Measurements from ENCODE around the gene FAM25C. TPM values are rescaled to one million over a fixed set of nuclear protein-coding genes. Genes with fewer than 3 reads are reported as not detected.
"Not testable (repeated sequence)": the region's sequence is repeated elsewhere in the genome, so short reads cannot be mapped to it uniquely, and the experiment has no call there.

The FAM25C gene
- total RNA-seq, 3 donors from 2014 or later: not detected

GRCh38 chr10:47972077-47972476, 27.5 kb downstream of the FAM25C start:
- H3K4me1 ChIP-seq (ENCODE audit: low read depth); H3K9me3 ChIP-seq; H3K36me3 ChIP-seq (ENCODE audit: low read depth); DNase-seq; intact Hi-C loops (cut with DNase I, micrococcal nuclease); H3K4me3 ChIP-seq: not testable (repeated sequence)
- peak; percentile 28 for ATAC-seq

GRCh38 chr10:47971598-47971997, 28.0 kb downstream of the FAM25C start:
- intact Hi-C loops (cut with DNase I, micrococcal nuclease); H3K4me1 ChIP-seq (ENCODE audit: low read depth); H3K4me3 ChIP-seq; H3K9me3 ChIP-seq; DNase-seq; H3K36me3 ChIP-seq (ENCODE audit: low read depth): not testable (repeated sequence)
- peak; percentile 46 for ATAC-seq

- DNase-seq; H3K36me3 ChIP-seq (ENCODE audit: low read depth); ATAC-seq; intact Hi-C loops (cut with DNase I, micrococcal nuclease); H3K9me3 ChIP-seq; H3K4me3 ChIP-seq; H3K4me1 ChIP-seq (ENCODE audit: low read depth): not testable (repeated sequence)
Measured at GRCh38 chr10:47970047-47970446, 29.5 kb downstream of the FAM25C start.

GRCh38 chr10:47968988-47969387, 30.6 kb downstream of the FAM25C start:
- H3K9me3 ChIP-seq; H3K4me3 ChIP-seq; H3K36me3 ChIP-seq (ENCODE audit: low read depth); ATAC-seq; H3K4me1 ChIP-seq (ENCODE audit: low read depth); intact Hi-C loops (cut with DNase I, micrococcal nuclease); DNase-seq: not testable (repeated sequence)

GRCh38 chr10:47964280-47965063, 35.1 kb downstream of the FAM25C start:
- not testable (repeated sequence) for H3K4me1 ChIP-seq (ENCODE audit: low read depth); H3K9me3 ChIP-seq
- ATAC-seq: peak; percentile 21

DNA sequence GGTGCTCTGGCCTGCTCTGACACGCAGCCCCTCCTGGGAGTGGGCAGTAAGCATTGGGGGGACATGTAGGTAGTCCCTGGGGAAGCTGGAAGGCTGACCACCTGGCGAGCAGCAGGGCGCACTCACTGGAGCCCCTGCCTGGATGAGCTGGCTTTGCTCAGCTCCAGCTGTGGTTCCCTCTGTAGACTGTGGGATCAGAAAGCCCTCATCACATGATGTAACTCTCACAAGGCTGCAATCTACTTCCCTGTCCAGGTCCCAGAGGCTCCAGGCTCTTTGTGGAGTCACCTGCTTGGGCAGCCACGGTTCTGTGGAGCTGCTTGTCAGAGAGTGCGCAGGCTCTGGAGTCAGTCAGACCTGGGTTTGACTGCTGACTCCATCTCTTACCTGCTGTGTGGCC, 36.8 kb downstream of the FAM25C start:
- H3K4me1 ChIP-seq (ENCODE audit: low read depth); intact Hi-C loops (cut with DNase I, micrococcal nuclease); ATAC-seq; H3K4me3 ChIP-seq; DNase-seq; H3K9me3 ChIP-seq; H3K36me3 ChIP-seq (ENCODE audit: low read depth): not testable (repeated sequence)

More at GRCh38 chr10:47964280-47965063, 35.1 kb downstream of the FAM25C start:
- DNase-seq; intact Hi-C loops (cut with DNase I, micrococcal nuclease); H3K36me3 ChIP-seq (ENCODE audit: low read depth); H3K4me3 ChIP-seq: not testable (repeated sequence)

GRCh38 chr10:47960699-47961098, 38.9 kb downstream of the FAM25C start:
- H3K36me3 ChIP-seq (ENCODE audit: low read depth); DNase-seq; H3K4me1 ChIP-seq (ENCODE audit: low read depth); H3K9me3 ChIP-seq; H3K4me3 ChIP-seq; intact Hi-C loops (cut with DNase I, micrococcal nuclease): not testable (repeated sequence)
- peak; percentile 69 for ATAC-seq

DNA sequence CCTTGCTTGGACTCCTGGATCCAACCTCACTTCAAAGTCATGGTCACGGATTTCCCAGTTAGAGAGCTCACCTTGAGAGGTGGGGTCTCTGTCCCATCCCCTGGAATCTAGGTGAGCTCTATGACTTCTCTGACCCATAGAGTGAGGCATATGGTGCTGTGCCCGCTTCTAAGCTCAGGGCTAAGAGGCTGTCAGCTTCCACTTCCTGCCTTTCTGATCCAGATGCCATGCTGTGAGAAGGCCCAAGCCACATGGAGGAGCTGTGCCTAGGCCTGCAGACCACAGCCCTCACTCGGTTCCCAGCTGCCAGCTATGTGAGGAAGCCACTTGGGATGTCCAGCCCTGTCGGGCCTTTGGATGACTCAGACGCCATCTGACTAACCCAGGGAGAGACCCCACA, 39.9 kb downstream of the FAM25C start:
- intact Hi-C loops (cut with DNase I, micrococcal nuclease); H3K9me3 ChIP-seq; DNase-seq: not testable (repeated sequence)

GRCh38 chr10:47957158-47957557, 42.4 kb downstream of the FAM25C start:
- intact Hi-C loops (cut with DNase I, micrococcal nuclease); ATAC-seq: not testable (repeated sequence)

More for the DNA sequence above, 39.9 kb downstream of the FAM25C start:
- not testable (repeated sequence) for H3K36me3 ChIP-seq (ENCODE audit: low read depth); H3K4me3 ChIP-seq; H3K4me1 ChIP-seq (ENCODE audit: low read depth); ATAC-seq

DNA sequence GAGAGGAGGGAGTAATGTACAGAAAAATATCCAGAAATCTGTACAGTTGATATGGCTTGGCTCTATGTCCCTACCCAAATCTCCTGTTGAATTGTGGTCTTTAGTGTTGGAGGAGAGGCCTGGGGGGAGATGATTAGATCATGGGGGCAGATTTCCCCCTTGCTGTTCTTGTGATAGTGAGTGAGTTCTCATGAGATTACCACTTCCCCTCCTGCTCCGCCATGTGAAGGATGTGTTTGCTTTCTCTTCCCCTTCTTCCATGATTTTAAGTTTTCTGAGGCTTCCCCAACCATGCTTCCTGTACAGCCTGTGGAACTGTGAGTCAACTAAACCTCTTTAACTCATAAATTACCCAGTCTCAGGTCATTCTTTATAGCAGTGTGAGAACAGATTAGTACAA, 52.2 kb downstream of the FAM25C start:
- H3K4me3 ChIP-seq; H3K4me1 ChIP-seq (ENCODE audit: low read depth); ATAC-seq; DNase-seq; intact Hi-C loops (cut with DNase I, micrococcal nuclease); H3K9me3 ChIP-seq; H3K36me3 ChIP-seq (ENCODE audit: low read depth): not testable (repeated sequence)

More at GRCh38 chr10:47957158-47957557, 42.4 kb downstream of the FAM25C start:
- not testable (repeated sequence) for H3K4me3 ChIP-seq; H3K9me3 ChIP-seq; H3K36me3 ChIP-seq (ENCODE audit: low read depth); H3K4me1 ChIP-seq (ENCODE audit: low read depth); DNase-seq

Other genes starting within 250 kb of the FAM25C start
- 1 to 10 TPM in 1 of 3 donors, under 1 TPM in 2; 0.60 to 1.3 (median 0.98) TPM for gene SYT15B, start 236.2 kb downstream of the FAM25C start, total RNA-seq
- gene NPY4R2, start 81.1 kb downstream of the FAM25C start, total RNA-seq: 10 to 100 TPM in 2 of 3 donors, 1 to 10 TPM in 1; 4.4 to 22.8 (median 18.9) TPM